Measurements from ENCODE around the gene PRICKLE4.

Gene PRICKLE4

GRCh38 chr6:41755895-41756294 lies 24.7 kb upstream of the PRICKLE4 start:
- no peak overlapping the region for H3K27ac ChIP-seq
- POLR2A ChIA-PET (ENCODE audit: low non-redundant PET) = no interaction called here
- DNase-seq (ENCODE audit: low spot score) = no peak
- TF ChIP-seq CTCF (conservative IDR thresholded peaks at IDR 0.05; ENCODE audit: low read depth) = no peak
- CTCF ChIA-PET = no interaction called here

- CTCF ChIA-PET = no interaction called here
Measured at GRCh38 chr6:41756354-41756753, 24.2 kb upstream of the PRICKLE4 start.

GRCh38 chr6:41757271-41757670 lies 23.3 kb upstream of the PRICKLE4 start:
- TF ChIP-seq CTCF (conservative IDR thresholded peaks at IDR 0.05; ENCODE audit: low read depth) = no peak
- ChIA-PET CTCF (interaction anchor here (1.0 kb wide), 1 partner anchor 30 kb away, joined by 5 read pairs; the partner anchor contains the start of gene TOMM6), POLR2A (ENCODE audit: low non-redundant PET) (interaction anchor here (0.6 kb wide), 1 partner anchor 55 kb away, joined by 7 read pairs; no protein-coding TSS in a partner anchor)

More at GRCh38 chr6:41756354-41756753, 24.2 kb upstream of the PRICKLE4 start:
- H3K27ac ChIP-seq = no peak overlapping the region
- POLR2A ChIA-PET (ENCODE audit: low non-redundant PET) = no interaction called here
- no peak for DNase-seq (ENCODE audit: low spot score)
- TF ChIP-seq CTCF (conservative IDR thresholded peaks at IDR 0.05; ENCODE audit: low read depth) = no peak

GRCh38 chr6:41757931-41758640 lies 22.5 kb upstream of the PRICKLE4 start:
- DNase-seq (ENCODE audit: low spot score) = no peak
- H3K27ac ChIP-seq = no peak overlapping the region
- CTCF ChIA-PET = interaction anchor here (0.6 to 1.0 kb wide), 2 partner anchors 29 to 298 kb away, joined by 4 to 5 read pairs; partner anchors contain the start of gene TOMM6
- no peak for TF ChIP-seq CTCF (conservative IDR thresholded peaks at IDR 0.05; ENCODE audit: low read depth)
- POLR2A ChIA-PET (ENCODE audit: low non-redundant PET) = no interaction called here

More at GRCh38 chr6:41757271-41757670, 23.3 kb upstream of the PRICKLE4 start:
- H3K27ac ChIP-seq = no peak overlapping the region
- DNase-seq (ENCODE audit: low spot score) = no peak

GRCh38 chr6:41758641-41759035 lies 21.9 kb upstream of the PRICKLE4 start:
- POLR2A ChIA-PET (ENCODE audit: low non-redundant PET) = no interaction called here
- TF ChIP-seq CTCF (conservative IDR thresholded peaks at IDR 0.05; ENCODE audit: low read depth) = no peak
- CTCF ChIA-PET = interaction anchor here (0.6 to 0.8 kb wide), 2 partner anchors 26 to 298 kb away, joined by 4 read pairs; no protein-coding TSS in a partner anchor
- H3K27ac ChIP-seq = no peak overlapping the region
- DNase-seq (ENCODE audit: low spot score) = no peak

- CTCF ChIA-PET = interaction anchor here (0.8 kb wide), 1 partner anchor 26 kb away, joined by 4 read pairs; no protein-coding TSS in a partner anchor
- DNase-seq (ENCODE audit: low spot score) = no peak
- TF ChIP-seq CTCF (conservative IDR thresholded peaks at IDR 0.05; ENCODE audit: low read depth) = no peak
- no peak overlapping the region for H3K27ac ChIP-seq
- POLR2A ChIA-PET (ENCODE audit: low non-redundant PET) = no interaction called here
Measured at GRCh38 chr6:41759106-41759904, 21.3 kb upstream of the PRICKLE4 start.
